ENCODE measurements around the gene SLC35C1.

DNA sequence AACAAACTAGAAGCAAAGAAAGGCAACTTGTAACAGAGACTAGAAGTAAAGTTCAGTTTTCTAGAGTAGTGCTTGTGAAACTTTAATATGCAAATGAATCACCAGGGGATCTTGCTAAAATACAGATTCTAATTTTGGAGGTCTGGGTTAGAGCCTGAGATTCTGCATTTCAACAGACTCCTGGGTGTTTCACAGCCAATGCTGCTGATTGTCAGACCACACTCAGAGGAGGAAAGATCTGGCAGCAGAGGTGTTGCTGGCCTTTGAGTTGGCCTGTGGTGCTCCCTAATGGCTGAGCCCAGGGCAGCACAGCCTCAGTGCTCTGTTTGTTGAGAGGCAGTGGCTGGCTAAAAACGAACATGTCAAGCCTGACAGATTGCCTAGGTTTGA is 47.8 kb downstream of the SLC35C1 start:
- no peak for TF ChIP-seq POLR2A (IDR thresholded peaks at IDR 0.05)
- TF ChIP-seq, protein P1, sequence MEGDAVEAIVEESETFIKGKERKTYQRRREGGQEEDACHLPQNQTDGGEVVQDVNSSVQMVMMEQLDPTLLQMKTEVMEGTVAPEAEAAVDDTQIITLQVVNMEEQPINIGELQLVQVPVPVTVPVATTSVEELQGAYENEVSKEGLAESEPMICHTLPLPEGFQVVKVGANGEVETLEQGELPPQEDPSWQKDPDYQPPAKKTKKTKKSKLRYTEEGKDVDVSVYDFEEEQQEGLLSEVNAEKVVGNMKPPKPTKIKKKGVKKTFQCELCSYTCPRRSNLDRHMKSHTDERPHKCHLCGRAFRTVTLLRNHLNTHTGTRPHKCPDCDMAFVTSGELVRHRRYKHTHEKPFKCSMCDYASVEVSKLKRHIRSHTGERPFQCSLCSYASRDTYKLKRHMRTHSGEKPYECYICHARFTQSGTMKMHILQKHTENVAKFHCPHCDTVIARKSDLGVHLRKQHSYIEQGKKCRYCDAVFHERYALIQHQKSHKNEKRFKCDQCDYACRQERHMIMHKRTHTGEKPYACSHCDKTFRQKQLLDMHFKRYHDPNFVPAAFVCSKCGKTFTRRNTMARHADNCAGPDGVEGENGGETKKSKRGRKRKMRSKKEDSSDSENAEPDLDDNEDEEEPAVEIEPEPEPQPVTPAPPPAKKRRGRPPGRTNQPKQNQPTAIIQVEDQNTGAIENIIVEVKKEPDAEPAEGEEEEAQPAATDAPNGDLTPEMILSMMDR (IDR thresholded peaks at IDR 0.05), result no peak
